Head of caudate nucleus (tissue), 42 donors: ENCODE measurements around the gene IVD.

ENCODE experiments used
- DNase-seq, 42 donors: peaks; one replicate each; pipeline versions ENCODE4 v3.0.0 to v3.0.0-alpha.2; 2020 to 2021; ENCODE audit warnings: mixed read lengths in 7 of 42
- intact Hi-C: fragments of 100-400 bp; cut with DNase I; formaldehyde crosslinking; loops from one replicate; pipeline ENCODE4 v1.15.0; 2022

Gene IVD

GRCh38 chr15:40466426-40467260, 61.0 kb downstream of the IVD start:
- intact Hi-C loops, result no loop called here
- DNase-seq, result no peak

GRCh38 chr15:40467261-40467615, 61.6 kb downstream of the IVD start:
- intact Hi-C loops, result no loop called here
- no peak for DNase-seq

- intact Hi-C loops, result no loop called here
- no peak for DNase-seq
Observed at GRCh38 chr15:40468898-40469331, 63.3 kb downstream of the IVD start.

- intact Hi-C loops, result no loop called here
- DNase-seq, result no peak
Observed at GRCh38 chr15:40469776-40470390, 64.3 kb downstream of the IVD start.

- DNase-seq, result peak in 39 of 42 donors; percentile 27 to 82 (median 56)
- intact Hi-C loops, result no loop called here
Observed at GRCh38 chr15:40470423-40471104, 65.0 kb downstream of the IVD start, which contains the start of gene CHST14. TSS of gene CHST14 (plus strand) at chr15:40470984. CDS start at chr15:40471214, 230 bp downstream.
